NCI-H526 treated with DMSO at 0.1 percent for 48 hours (cell line): Measurements from ENCODE around the gene DDX5.
"Not testable (repeated sequence)": the region's sequence is repeated elsewhere in the genome, so short reads cannot be mapped to it uniquely, and the experiment has no call there.

Source experiments
- DNase-seq: peaks from one replicate; lab custom pipeline; 2025; lab: John Stamatoyannopoulos, UW

The DDX5 gene

DNA sequence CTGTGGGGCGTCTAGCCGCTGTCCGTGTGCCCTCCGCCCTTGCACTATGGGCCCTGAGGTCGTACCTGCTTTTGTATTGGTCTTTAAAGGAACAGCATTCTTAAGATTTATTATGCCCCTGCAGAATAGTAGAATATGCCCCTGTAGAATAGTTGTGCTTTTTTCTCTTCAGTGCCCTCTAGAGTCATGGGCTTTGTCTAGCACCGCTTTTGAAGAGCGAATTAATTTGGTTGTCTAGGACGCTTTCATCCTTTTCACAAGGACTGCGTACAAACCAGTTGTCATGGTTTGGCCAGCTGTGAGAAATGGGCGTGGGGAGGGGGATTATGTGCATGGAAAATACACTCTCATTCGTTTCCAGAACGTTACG, 1.3 kb upstream of the DDX5 start:
- DNase-seq, result peak; percentile 79

DNA sequence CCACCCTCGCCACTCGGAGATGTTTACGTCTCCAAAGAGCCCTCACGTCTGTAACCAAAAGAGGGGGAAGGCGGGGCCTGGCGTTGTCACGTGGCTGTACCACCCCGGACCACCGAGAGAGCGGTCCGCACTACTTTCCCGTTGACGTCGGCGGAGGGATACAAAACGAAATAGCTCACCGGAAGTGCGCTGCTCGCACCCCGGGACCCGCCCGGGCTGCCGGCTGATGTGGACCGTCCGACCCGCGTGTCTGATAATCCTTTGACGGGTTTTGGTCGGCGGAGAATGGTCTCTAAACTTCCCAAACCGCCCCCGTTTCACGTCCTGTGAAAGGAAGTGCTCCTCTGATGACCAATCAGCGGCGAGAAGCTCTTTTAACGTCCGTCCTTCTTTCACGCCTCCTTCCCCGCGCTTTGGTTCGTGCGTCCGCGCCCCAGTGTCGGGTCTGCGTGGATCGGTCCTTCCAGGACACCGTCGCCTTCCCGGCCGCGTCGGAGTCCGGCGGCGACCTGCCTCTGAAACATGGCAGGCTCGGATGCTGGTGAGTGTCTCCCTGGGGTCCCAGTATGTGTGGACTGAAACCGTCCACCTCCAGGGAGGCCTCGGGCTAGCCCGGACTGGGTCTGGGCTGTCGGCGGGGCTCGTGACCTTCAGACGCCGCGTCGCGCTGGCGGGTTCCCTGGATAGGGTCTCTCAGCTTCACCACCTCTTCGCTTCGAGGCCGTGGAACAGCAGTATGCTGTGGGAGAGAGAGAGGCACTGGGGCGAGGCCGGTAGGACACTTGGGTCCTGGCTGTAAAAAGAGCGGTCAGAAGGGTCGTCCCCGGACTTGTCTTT, 705 bp upstream of the DDX5 start, which contains the start of gene CEP95:
TSS of gene CEP95 (plus strand) at position 402 of the 837 bp plus-strand sequence. CDS start at position 523, 121 bp downstream.
- DNase-seq, result peak; percentile 99

GRCh38 chr17:64505340-64506200, 519 bp downstream of the DDX5 start:
- DNase-seq, result peak; percentile 57

GRCh38 chr17:64504769-64505339, 1.2 kb downstream of the DDX5 start:
- peak; percentile 49 for DNase-seq

DNA sequence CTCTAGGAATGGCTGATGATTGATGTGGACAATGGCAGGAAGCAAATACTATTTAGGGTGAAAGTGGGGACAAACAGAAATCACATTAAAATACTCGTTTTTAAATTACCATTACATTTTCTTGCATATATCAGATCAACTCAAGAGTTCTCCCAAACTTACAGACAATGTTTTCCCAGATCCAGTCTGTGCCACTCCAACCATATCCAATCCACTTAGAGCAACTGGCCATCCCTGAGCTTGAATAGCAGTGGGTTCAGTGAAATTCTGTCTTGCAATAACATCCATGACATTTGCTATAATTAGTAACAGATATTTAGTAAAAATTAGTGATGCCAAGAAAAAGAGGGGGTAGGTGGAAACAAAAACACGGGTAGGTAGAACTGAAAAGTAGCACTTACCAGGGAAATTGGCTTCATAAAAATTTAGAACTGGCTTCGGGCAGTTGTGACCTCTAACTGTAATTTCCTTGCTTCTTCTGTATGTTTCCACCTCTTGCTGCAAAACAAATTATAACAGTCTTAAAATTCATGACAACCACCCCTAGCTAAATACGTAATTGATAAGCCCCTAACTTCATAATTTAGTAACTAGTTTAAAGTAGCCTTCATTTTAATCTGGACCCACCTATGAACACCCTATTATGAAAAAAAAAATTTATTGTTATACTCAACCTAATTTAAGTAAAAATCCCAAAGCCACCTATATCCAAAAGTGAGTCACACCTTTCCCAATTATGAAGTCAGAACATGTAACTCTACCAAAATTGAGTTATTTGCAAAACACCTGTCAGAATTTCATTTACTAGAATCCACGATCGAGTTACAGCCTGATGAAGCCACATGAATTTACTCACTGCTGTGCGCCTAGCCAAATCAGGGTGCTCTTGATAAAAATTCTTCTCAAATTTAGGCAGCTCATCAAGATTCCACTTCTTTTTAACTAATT, 2.0 kb downstream of the DDX5 start:
- DNase-seq, result no peak

- DNase-seq, result no peak
Observed at GRCh38 chr17:64503341-64503740, 2.7 kb downstream of the DDX5 start.

- DNase-seq, result no peak
Observed at GRCh38 chr17:64502809-64503208, 3.3 kb downstream of the DDX5 start.

DNA sequence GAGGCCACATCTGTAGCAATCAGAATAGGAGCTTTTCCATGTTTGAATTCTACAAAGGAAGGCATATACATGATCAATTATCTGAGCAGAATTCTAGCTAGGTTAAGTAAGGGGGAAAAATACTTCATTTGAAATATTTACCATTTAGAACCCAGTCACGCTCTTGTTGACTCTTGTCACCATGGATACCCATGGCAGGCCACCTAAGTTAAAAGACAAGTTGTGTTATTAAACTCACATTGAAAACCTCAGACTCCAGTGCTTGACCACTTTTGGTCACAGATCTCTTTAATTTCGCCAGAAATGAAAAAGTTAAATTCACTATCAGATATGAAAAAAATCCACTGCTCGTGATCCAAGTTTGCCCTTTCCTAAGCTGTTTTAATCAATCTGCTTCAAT, 4.1 kb downstream of the DDX5 start:
- no peak for DNase-seq

GRCh38 chr17:64500862-64501765, 5.0 kb downstream of the DDX5 start:
- DNase-seq, result no peak

DNA sequence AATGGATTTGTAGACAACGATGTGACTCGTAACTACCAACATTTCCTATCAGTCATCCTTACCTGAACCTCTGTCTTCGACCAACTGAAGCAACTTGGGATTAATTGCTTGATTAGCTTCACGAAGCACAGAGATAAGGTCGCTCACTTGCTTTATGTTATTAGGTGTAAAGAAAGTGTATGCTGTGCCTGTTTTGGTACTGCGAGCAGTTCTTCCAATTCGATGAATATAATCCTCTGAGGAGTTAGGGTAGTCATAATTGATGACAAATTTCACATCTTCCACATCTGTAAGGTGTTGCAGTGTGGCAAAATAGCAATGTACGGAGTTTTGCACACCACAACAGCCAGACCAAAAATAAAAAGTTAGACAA, 5.6 kb downstream of the DDX5 start:
- no peak for DNase-seq

GRCh38 chr17:64499805-64500486, 6.1 kb downstream of the DDX5 start:
- DNase-seq, result no peak

GRCh38 chr17:64498308-64499203, 7.5 kb downstream of the DDX5 start:
- no peak for DNase-seq

DNA sequence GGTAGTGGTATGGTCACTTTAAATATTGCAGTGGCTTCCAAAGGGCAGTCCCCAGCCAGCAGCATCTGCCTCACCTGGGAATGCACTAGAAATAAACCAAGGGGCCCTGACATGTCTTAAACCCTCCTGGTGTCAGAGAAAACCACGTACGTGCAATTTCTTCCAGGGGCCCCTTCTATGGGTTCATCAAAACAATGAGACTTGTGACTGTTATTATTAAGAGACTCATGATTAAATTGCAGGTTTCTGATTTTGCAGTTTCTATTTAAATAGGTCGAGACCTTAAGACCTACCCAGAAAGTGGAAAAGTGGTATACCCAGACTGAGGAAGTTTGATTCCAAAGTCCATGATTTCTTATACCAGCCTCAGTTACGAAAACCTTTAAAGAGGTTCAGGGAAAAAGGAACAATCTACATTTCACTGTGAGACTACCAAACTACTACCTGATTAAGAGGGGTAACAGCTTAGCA, 8.5 kb downstream of the DDX5 start:
- DNase-seq, result no peak

DNA sequence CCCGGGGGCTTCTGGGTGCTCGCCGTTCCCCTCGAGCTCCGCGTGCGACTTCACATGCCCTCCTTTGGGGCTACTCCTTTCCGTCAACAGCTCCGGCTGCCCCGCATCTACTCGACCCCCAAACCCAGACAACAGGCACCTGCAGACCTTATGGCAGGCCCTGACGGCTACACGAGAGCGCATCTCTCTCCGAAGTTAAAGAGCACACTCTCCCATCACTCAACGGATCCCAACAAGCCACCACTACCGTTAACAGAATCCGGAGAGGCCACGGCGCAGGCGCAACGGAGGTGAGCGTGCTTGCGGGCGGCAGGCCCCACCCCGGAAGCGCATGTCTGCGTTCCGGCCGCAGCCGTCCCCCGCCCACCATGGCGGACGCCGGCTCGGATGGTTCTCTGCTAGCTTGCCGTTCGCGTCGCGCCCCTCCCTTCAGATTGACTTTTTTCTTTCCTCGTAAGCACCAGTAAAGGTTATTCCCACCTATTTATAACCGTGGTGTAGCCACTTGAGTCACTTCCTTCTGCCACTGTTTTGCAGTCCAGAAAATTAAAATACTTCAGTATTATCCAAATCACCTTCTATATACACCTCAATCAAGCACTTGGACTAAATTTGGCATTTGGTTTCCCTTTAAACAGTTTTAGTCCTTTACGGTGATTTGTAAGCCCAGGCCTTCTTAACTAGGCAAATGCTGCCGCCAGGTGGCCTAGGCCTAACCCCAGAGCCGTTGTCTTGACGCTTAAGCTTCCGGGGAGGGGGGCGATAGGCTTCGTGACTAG, 9.1 kb downstream of the DDX5 start, which contains the start of gene POLG2:
TSS of gene POLG2 (minus strand) at position 269 of the 779 bp plus-strand sequence. CDS start at position 183, 86 bp downstream.
- DNase-seq, result peak; percentile 87

- DNase-seq, result no peak
Observed at GRCh38 chr17:64496348-64496785, 9.7 kb downstream of the DDX5 start.

DNA sequence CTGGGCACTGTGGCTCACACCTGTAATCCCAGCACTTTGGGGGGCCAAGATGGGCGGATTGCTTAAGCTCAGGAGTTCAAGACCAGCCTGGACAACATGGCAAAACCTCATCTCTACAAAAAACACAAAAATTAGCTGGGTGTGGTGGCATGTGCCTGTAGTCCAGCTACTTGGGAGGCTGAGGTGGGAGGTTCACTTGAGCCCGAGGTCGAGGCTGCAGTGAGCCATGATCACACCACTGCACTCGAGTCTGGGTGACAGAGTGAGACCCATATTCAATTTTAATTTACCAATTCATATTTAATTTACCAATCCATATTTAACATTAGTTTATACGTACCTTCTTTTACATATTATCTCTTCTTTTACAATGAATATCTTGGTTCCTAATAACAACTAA, 10.8 kb downstream of the DDX5 start:
- DNase-seq, result not testable (repeated sequence)

- DNase-seq, result no peak
Observed at GRCh38 chr17:64494121-64494520, 12.0 kb downstream of the DDX5 start.
